NCI-H1436 treated with DMSO at 0.1 percent for 48 hours (cell line): Measurements from ENCODE around the gene NAV2.
"Not testable (repeated sequence)": the region's sequence is repeated elsewhere in the genome, so short reads cannot be mapped to it uniquely, and the experiment has no call there.

Source experiments
- DNase-seq: peaks from one replicate; lab custom pipeline; 2025; lab: John Stamatoyannopoulos, UW

Gene NAV2

DNA sequence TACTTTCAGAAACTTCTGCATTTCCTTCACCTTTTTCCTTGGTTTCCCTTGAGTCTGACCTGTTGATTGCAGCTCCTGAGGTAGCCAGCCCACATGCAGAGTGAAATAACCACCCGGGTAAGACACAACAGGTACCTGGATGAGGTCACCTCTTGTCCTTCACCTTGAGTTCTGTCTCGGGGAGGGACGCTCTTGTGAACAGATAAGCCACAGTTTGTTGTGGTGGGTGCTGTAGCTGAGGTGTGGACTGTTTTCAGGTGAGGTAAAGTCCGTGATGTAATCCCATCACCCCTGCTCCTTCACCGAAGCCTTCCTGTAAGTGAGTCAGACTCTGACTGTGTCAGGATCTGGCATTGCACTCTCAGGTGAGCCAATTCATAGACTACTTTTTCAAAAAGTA is 183.1 kb downstream of the NAV2 start:
- no peak for DNase-seq

DNA sequence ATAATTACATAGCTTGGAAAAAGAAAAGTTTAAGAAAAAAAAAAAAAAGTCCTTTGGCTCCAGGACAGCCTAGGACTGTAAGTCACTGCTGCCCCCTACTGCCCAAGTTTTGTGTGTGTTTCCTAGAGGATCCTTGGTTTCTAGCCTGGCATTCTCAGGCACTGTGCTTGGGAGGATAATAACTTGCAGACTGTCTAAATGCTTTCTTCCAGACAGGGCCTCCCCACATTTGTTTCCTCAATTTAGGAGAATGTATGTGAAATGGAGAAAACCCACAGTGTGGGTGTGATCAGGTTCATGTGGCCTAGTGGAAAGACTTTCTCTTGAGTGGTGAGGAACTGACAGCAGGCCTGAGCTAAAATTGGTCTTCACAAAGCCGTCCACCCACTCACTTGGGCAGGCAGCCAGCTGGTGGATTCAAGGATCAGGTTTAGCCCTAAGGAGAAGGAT is 191.0 kb downstream of the NAV2 start:
- DNase-seq: no peak

DNA sequence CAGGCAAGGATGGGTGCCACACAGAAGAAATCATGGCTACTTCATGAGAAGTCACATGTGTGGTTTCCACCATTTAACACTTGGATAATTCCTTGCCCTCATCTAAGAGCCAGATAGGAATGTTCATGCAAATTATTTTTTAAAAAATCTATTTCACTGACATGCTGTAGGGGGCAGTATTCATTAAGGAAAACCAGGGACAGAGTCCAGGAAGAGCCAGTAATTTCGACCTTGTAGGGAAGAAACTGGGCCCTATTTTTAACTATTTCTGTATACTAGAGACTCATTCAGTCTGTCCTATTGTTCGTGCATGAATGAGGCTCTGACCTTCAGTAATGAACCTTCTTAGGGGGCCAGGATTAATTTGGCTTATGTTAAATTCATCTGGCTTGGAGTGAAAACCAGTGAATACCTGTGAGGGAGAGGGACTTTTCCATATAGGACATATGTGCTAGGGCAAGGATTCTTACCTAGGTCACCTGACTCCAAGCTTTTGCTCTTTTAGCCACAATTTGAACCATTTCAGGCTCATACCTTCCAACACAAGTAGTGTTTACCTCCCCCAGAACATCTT is 192.7 kb downstream of the NAV2 start:
- DNase-seq: no peak

DNA sequence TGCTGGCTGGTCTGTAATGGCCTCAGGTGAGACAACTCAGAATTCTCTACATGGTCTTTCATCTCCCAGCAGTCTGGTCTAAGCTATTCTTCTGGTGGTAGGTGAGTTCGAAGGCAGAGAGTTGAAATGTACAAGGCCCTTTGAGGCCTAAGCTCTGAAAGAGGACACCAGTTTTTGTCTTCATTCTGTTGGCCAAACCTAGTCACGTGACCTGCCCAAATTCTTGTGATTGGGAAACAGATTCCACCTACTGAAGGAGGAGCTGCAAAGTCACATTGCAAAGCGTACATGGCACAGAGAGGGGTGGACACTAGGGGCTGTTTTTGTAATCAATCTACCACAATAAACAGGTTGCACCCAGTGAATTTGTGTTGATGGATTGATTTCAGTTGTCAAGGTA is 193.5 kb downstream of the NAV2 start:
- DNase-seq: no peak

DNA sequence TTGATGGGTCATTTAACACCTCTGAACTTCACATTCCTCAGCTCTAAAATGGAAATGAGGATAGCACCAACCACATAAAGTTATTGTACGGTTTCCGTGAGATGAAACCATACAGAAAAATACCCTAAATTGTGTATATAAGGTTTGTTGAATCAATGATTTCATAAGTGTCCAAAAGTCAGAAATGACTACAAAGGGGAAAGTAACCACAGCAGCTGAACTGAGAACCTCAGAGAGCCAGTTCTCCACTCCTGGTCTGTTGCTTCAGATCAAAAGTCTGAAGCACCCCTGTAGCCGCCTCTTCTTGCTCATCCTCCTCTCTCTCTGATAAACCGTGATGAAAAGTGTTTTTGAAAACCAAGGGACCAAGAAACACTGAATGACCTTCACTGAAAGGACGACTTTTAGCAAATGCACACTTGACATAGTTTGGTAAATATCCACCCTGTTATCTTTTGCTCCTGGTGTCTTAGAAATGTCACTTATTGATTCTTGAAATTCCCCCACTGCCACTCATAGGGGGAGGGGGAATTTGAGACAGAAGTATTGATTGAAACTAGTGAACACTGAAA is 194.5 kb downstream of the NAV2 start:
- DNase-seq: no peak

DNA sequence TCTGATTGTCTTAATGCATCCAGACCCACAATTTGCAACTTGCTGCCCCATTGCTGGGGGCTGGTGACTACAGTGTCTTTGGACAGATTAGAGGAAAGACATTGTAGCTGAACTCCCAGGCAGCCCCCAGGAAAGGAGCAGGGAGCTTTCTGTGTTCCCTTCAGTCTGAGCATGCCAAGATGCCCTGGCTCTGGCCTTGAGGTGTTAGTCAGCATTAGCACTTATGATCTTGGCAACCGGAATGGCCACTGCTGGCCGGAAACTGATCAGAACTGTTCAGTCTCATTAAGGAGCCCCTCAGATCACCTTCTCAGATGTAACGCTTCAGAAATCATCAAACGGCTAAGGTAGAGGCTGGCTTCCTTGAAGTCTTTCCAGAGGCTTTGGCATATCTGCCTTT is 195.2 kb downstream of the NAV2 start:
- no peak for DNase-seq

DNA sequence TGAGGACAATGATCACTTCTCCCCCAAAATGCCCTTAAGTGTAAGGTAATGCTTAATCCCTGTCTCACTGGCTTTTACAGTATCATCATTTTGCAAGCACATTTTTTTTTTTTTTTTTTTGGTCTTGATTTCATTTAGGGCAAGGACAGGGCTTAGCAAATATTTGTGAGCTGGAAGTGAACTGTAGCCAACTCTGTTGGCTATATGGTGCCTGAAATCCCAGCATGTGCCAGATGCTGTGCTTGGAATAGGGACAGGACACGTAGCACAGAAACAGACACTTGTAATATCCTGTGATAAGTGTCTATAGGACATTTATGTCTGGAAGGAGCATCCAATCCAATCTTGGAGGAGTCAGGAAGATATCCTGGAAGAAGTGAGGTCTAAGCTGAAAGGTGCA is 198.3 kb downstream of the NAV2 start:
- DNase-seq: no peak

DNA sequence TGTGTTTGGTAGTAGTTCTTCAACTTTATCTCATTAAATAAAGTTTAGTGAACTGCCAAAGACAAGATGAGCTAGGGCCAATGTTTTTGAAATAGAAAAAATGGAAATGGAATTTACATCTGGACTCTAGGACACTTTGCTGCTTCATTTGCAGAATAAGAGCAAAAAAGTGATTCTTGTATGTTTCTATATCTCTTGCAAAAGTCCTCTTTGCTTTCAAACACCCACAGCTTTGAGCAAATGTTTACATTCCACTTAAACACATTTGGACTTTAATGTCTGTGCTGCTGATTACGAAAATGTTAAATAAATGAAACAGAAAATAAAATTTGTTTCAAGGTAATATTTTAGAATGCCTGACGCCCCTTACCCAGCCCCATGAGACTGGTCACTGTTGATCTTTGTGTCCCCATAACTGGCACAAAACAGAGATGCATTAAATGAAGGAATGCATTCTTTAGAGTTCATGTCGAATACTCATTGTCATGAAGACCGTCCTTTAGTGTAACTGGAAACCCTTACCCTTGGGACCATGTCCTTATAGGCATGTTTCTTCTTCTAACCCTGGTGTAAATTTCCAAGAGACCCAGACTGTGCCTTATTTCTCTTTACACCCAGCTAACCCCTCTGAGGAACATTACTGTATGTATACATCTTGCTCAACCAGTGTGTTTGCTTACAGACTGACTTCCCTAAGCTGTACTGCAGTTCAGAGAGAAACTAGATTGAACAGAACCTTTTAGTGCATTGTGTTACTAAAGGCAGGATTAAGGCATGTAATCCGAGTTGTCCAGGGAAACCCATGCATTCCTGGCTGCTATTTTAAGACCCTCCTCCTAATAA is 199.7 kb downstream of the NAV2 start:
- DNase-seq: no peak

DNA sequence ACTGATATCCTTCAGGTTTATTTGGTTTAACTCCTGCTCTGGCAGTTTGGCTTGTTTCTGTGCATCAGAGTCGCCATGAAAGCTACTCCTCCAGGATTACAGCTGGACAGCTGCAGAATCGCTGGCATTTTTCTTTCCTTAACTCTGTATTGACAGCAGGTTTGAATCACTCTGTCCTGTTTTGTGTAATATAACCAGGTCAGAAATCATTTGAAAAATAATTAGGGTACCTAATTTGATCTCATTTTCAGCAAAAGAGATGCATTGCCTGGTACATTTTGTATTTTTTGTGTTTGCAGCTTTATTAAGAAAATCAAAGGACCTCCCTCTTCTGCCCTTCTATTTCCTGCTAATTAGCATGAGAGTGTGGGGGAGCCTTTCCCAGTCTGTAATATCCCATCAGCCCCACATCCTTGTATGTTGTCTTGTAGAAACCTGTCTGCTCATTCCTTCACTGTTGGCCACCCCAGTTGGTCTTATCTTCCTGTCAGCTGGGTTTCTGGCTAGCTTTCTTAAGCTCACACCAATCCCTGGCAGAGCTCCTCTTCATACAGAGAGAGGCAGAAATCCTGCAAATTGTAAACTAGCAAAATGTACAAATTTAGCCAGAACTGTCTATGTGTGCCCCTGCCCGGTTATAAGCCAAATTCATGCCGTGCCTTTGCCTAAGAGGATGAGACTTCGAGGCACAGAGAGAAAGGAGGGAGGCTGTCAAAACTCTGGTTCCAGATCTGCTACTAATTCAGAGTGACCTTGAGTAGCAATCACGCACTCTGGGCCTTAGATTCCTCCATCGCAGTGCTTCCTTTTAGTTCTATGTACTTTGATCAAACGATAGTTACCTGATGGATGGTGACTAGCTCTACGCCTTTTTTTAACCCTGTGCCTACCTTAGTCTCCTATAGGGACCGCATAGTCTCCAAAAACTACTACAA is 200.6 kb downstream of the NAV2 start:
- DNase-seq: no peak

DNA sequence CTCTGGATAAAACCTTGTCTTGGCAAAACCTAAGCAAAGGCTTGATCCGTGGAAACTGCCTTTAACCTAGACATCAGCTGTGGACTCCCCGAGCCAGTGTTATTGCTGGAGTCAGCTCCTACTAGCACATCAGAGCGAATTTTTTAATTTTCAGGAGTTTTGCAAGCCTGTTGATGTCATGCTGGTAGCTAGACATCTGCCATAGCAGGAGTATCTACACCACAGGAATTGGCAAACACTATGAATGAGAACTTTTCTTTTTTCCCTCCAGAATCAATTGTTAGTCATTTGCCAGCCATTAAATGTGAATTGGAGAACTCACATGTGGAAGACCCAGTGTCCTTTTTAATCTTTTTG is 201.2 kb downstream of the NAV2 start:
- DNase-seq: no peak

DNA sequence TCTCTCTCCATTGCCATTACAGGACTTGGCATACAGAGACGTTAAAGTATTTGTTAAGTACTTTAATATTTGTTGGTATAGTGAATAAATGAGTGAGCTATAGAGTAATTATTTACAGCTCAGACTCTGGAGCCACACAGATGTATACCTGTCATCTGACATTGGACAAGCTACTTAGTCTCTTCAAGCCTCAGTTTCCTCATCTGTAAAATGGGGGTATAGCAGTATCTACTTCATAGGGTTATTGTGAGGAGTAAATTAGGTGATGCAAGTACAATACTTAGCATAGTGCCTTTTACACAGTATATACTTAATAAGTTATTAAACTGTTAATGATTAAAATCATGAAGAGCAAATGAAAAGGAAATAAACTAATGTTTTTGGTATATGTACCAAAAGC is 203.2 kb downstream of the NAV2 start:
- DNase-seq: no peak

DNA sequence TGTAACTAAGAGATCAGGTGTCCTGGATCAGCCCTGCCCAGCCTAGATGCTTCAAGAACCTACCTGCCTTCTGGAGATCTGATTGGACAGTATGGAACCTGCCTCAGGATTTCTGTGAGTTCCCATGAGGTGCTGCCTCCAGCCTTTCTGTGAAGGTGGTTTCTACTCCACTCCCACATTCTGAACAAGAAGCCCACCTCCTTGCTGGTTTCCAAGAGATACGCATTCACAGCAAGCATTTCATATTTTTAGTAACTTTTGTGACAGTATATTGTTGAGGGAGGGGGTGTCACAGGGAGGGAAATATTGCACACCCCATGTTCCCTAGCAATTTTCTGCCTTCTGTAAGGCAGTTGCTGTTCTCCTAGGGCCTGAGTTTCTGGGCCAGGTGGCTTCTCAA is 204.4 kb downstream of the NAV2 start:
- no peak for DNase-seq

DNA sequence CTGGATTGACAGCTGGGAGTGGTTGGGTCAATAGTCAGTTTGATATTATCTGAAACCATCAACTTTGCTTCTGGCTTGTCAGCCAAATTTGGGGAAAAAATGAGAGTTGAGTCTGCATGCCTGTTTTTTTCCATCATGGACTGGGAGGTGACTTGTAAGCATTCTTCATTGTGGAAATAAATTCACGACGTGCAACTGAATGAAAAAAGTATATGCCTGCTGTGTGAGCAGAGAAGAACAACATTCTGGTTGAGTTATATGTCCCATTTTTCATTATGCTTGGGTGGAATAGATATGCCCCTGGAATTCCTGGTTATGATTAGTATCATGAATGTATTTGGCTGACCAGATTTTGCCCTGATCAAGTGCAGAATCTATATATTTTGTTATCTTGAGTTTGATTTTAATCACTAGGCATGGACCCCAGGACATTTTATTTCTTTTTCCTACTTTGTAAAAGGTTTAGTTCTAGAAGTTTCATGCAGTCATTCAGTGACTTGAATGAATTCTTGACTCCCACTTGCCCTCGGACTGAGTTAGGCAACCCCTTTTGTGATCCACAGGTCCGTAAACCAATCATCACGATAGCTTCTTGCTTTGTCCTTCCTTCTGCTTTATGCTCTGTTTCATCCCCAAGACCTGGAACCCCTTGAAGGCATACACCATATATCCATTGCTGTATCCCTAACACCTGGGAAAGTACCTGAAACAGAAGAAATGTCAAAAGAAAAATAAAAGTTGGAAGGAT is 205.8 kb downstream of the NAV2 start:
- no peak for DNase-seq

DNA sequence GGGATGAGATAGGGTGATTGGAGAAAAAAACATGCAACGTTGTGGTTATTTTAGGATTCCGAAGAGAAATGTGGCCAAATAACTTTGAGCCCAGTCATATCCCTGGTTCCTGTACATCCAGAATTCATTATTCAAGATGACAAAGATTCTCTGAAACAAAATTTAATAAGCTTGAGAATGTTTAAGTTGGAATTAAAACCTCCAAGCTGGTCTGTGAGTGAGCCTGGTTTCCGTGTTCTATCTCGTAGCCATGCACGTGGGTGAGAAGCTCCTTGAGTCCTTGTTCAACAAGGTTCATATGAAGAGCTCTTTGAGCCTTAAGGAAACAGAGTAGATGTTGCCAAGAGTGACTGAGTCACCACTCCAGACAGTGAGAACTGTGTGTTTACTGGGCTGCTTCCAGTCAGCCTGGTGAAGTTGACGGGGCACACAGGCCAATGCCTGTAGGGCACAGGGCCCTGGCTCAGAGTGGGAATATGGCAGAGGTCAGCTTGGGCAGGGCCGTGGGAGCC is 206.5 kb downstream of the NAV2 start:
- no peak for DNase-seq

DNA sequence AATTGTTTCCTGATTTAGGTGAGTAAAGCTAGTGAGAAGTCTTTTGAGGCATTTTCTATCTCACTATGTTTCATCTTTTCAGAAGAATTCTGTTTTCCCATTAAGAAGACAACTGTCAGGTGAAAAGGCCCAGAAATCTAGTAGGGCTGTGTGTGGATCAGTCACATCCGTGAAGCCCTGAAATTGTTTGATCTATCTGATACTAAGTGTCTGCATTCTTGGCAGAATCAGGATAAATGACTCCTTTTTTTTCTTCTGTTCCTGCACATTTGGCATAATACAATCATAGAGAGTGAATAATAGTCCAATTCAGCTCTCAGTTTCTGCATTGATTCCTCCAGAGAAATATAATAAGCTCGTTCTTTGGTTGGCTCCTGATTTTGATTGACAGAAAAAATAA is 208.3 kb downstream of the NAV2 start:
- no peak for DNase-seq

DNA sequence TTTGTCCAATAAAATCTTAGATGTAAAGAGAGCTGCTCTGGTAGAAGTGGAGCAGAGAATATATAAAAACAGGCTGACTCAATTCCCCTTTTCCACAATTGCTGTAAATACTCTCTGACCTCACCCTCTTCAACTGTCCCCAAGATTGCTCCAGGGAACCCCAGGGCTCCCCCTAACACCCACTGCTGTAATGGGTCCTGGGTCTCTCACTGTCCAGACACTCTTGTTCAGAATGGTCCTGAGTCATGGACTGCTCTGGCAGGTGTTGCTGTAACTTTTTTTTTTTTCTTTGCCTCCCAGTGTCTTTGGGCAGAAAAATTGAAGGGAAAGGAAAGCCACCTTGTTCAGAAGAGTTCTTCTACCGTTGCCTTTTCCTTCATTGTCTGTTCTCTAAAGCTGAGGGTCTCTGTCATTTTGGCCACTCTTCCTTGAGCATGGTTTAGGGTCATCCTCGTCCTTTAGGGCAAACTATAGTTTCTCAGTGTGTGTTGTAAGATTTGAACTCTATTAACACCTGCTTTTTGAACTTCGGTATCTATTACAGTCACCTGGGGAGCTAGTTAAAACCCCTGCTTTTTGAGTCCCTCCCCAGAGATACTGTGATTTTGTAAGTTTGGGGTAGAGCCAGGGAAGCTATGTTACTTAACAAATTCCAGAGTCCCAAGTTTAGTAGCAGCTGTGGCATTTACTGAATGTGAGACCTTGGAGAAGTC is 209.5 kb downstream of the NAV2 start:
- DNase-seq: no peak

DNA sequence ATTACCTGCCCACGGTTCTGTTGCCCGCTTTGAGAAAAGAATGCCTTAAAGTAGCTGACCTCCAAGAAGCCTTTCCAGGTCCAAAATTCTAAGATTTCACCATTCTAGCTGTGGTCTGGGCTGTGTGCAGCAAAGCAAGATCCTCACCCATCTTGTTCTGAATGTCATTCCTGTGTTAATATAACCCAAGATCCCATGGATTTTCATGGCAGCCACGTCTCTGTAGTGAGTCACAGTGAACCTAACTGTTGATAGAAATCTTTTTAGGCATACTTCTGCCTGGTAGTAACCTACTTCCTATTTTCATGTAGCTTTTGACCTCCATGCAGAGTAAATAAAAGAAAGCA is 210.0 kb downstream of the NAV2 start:
- no peak for DNase-seq

DNA sequence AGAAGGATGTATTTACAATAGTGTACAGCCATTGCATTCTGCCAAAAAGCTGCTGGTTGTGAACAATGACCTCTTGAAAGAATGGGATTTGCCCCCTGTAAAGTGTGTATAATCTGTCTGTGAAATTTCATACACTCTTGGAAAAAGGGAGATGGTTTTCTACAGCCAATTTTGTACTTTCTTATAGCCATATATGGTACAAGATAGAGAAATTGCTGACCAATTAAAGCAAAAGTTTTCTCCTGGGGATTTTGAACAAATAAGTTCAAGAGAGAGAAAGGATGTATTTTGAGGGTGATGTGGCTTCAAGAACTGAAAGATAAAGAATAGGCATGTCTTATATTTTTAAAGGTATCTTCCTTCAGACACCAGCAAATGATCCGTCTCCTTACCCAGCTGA is 211.0 kb downstream of the NAV2 start:
- DNase-seq: no peak

DNA sequence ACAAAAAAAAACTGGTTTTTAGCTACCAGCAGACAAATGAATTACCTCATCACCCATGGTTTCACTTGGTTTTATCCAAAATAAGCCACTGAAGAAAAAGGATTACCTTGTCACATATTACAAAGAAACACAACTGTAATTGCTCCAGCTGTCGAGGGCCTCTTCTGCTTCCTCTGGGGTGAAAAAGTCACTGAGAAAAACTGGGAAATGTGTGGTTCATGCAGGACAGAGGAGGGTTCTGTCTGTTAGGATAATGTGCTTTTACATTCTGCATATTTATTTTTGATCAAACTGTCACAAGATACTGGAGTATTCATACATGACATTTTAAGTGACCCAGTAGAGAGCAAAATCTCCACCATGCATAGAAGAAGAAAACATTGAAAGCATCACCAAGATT is 211.7 kb downstream of the NAV2 start:
- DNase-seq: no peak

DNA sequence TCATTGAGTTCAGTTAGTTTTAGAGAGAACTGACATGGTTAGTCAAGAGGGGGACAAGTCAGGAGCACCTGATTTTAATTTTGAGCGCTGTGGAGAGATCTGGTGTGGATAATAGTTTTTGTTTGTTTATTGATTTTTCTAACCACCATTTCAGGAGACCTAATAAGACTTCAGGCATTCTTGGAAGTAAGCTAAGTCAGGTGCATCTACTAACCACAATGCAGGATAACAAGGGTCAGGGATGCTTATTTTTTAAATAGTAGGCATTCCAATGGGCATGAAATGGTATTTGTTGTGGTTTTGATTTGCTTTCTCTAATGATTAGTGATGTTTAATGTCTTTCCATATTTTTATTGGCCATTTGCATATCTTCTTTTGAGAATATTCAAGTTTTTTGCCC is 212.1 kb downstream of the NAV2 start:
- no peak for DNase-seq

DNA sequence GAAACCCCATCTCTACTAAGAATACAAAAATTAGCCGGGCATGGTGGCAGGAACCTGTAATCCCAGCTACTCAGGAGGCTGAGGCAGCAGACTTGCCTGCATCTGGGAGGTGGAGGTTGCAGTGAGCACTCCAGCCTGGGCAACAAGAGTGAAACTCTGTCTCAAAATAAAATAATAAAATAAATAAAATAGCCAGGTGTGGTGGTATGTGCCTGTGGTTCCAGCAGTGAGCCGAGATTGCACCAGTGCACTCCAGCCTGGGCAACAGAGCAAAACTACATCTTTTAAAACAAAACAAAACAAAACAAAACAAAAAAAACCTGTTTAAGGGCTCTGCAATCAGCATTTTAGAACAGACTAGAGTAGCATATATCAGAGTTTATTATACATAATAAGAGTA is 214.8 kb downstream of the NAV2 start:
- DNase-seq: not testable (repeated sequence)
